ENCODE measurements around the gene KLK13.

Gene KLK13

DNA sequence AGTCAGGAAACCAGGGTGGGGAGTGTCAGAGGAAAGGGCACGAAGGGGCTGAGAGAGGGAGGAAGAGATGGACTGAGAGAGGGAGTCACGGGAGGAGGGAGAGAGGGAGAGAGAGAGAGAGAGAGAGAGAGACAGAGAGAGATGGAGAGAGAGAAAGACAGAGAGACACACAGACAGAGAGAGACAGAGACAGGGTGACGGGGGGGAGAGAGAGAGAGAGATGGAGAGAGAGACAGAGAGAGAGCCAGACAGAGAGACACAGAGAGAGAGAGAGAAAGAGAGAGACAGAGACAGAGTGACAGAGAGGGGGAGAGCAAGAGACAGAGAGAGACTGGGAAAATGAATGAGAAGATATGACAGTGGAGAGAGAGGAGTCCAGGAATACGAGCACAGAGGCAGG is 18.3 kb upstream of the KLK13 start:
- Histone ChIP-seq H3K4me1 (no peaks in the 10 kb centered on the region), H3K4me3 (ENCODE audit: low read depth, low read length) (no peak overlapping the region), H3K4me2 (ENCODE audit: low read length) (no peak overlapping the region), H3K27me3 (ENCODE audit: control insufficient read depth, insufficient read depth, low read length) (no peaks in the 10 kb centered on the region), H3K9me3 (ENCODE audit: control insufficient read depth, low read length) (no peaks in the 10 kb centered on the region), H3K79me2 (no peaks in the 10 kb centered on the region), H3K36me3 (ENCODE audit: control insufficient read depth, insufficient read depth, low read length) (no peaks in the 10 kb centered on the region), H3K9ac (no peak overlapping the region), H3K27ac (no peak overlapping the region), H2AFZ (no peak overlapping the region)
- TF ChIP-seq, protein P1, sequence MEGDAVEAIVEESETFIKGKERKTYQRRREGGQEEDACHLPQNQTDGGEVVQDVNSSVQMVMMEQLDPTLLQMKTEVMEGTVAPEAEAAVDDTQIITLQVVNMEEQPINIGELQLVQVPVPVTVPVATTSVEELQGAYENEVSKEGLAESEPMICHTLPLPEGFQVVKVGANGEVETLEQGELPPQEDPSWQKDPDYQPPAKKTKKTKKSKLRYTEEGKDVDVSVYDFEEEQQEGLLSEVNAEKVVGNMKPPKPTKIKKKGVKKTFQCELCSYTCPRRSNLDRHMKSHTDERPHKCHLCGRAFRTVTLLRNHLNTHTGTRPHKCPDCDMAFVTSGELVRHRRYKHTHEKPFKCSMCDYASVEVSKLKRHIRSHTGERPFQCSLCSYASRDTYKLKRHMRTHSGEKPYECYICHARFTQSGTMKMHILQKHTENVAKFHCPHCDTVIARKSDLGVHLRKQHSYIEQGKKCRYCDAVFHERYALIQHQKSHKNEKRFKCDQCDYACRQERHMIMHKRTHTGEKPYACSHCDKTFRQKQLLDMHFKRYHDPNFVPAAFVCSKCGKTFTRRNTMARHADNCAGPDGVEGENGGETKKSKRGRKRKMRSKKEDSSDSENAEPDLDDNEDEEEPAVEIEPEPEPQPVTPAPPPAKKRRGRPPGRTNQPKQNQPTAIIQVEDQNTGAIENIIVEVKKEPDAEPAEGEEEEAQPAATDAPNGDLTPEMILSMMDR (IDR thresholded peaks at IDR 0.05), result no peak

DNA sequence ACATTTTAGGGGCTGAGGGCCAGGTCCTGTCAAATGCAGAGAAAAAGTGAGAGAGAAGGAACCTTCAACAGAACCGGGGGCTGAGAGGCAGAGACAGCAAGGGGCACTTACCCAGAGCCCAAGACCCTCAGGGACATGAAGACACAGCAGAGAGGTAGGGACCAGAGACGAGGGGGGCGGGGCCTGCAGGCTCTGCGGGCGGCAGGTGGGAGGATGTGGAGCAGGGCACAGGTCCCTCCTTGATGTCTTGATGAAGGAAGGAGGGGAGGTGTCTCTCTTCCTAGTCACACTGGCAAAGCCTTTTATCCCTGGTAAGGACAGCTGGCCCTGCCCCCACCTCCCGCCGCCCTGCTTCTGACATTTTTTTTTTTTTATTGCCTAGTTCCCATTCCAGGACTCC is 17.7 kb upstream of the KLK13 start, which contains the start of gene KLK14:
KLK14 (minus strand) TSS at position 277 of the 400 bp plus-strand sequence; CDS start at position 4, 273 bp downstream.
- Histone ChIP-seq H3K79me2 (no peaks in the 10 kb centered on the region), H2AFZ (no peak within 1 kb of the TSS), H3K36me3 (ENCODE audit: control insufficient read depth, insufficient read depth, low read length) (no peaks in the 10 kb centered on the region), H3K27ac (no peak within 1 kb of the TSS), H3K27me3 (ENCODE audit: control insufficient read depth, insufficient read depth, low read length) (no peaks in the 10 kb centered on the region), H3K9ac (no peak within 1 kb of the TSS), H3K4me3 (ENCODE audit: low read depth, low read length) (no peak within 1 kb of the TSS), H3K4me1 (no peaks in the 10 kb centered on the region), H3K9me3 (ENCODE audit: control insufficient read depth, low read length) (no peaks in the 10 kb centered on the region), H3K4me2 (ENCODE audit: low read length) (no peak within 1 kb of the TSS)
- TF ChIP-seq, protein P1 (IDR thresholded peaks at IDR 0.05), result no peak

DNA sequence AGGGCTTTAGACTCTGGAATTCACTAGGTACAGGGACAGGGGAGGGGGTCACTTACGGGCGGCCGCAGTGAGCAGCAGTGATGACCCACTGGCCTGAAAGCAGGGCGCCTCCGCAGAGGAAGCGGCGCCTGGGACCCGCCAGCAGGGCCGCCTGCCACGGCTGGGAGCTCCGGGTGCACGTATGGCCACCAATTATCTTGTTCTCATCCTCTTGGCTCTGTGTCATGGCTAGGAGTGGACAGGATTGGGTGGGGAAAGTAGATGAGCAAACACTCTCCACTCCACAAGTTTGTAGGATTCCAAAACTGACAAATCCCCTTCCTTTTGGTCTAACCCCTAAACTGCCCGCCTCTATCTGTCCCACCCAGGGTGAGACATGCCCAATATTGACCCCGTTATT is 16.6 kb upstream of the KLK13 start:
- H2AFZ ChIP-seq, result no peak overlapping the region

DNA sequence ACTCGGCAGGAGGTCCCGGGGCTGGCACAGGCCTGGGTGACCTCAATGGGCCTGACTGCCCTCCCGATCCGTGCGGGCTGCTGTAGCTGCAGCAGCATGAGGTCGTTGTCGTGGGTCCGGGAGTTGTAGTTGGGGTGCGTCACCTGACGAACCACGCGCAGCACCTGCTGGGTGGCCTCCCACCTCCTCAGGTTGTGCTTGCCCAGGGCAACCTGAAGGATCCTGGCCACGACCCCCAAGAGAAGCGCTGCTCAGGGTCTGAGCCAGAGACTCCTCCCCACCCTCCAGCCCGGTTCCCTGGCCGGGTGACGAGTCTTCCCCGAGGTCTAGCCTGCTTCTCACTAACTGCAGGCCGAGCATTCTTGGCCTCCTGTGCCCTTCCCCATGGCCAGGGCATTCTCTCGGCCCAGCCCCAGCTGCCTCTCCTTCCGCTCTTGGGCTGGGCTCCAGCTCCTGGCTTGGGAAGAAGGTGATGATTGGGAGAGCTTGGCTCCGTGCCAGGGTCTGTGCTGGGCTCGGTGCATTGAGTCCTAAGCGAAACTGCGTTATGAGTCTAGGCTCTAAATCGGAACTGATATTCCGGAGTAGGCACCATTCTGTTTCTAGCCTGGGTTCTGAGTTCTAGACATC is 14.7 kb upstream of the KLK13 start:
- TF ChIP-seq, protein P1 (IDR thresholded peaks at IDR 0.05), result no peak
- no peak overlapping the region for H3K9ac ChIP-seq
- no peak overlapping the region for H3K4me2 ChIP-seq (ENCODE audit: low read length)
- H3K4me3 ChIP-seq (ENCODE audit: low read depth, low read length), result no peak overlapping the region
- H3K27me3 ChIP-seq (ENCODE audit: control insufficient read depth, insufficient read depth, low read length), result no peaks in the 10 kb centered on the region
- H3K4me1 ChIP-seq, result no peaks in the 10 kb centered on the region
- H2AFZ ChIP-seq, result no peak overlapping the region
- H3K79me2 ChIP-seq, result no peaks in the 10 kb centered on the region
- no peaks in the 10 kb centered on the region for H3K36me3 ChIP-seq (ENCODE audit: control insufficient read depth, insufficient read depth, low read length)
- no peak overlapping the region for H3K27ac ChIP-seq
- no peaks in the 10 kb centered on the region for H3K9me3 ChIP-seq (ENCODE audit: control insufficient read depth, low read length)

More for the DNA sequence above, 16.6 kb upstream of the KLK13 start:
- Histone ChIP-seq H3K27ac (no peak overlapping the region), H3K4me3 (ENCODE audit: low read depth, low read length) (no peak overlapping the region), H3K36me3 (ENCODE audit: control insufficient read depth, insufficient read depth, low read length) (no peaks in the 10 kb centered on the region), H3K4me2 (ENCODE audit: low read length) (no peak overlapping the region), H3K79me2 (no peaks in the 10 kb centered on the region), H3K4me1 (no peaks in the 10 kb centered on the region), H3K9ac (no peak overlapping the region), H3K27me3 (ENCODE audit: control insufficient read depth, insufficient read depth, low read length) (no peaks in the 10 kb centered on the region), H3K9me3 (ENCODE audit: control insufficient read depth, low read length) (no peaks in the 10 kb centered on the region)
- TF ChIP-seq, protein P1 (IDR thresholded peaks at IDR 0.05), result no peak

DNA sequence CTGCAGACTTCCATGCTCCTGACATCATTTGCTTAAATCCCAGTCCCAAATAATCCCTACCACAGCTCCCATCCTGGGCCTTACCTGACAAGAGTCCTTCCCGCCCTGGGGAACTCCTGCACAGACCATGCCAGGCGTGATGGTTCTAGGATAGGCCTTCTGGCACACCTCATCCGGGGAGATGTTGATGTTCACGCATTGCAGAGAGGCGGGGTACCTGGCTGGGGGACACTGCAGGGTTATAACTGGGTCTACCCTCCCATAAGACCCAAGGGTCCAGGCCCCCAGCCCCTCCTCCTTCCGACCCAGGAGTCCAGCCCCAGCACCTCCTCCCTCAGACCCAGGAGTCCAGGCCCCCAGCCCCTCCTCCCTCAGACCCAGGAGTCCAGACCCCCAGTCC is 13.8 kb upstream of the KLK13 start:
- no peak overlapping the region for H2AFZ ChIP-seq
- TF ChIP-seq, protein P1 (IDR thresholded peaks at IDR 0.05), result no peak

More for the DNA sequence above, 13.8 kb upstream of the KLK13 start:
- no peak overlapping the region for H3K9ac ChIP-seq
- no peak overlapping the region for H3K4me3 ChIP-seq (ENCODE audit: low read depth, low read length)
- no peaks in the 10 kb centered on the region for H3K27me3 ChIP-seq (ENCODE audit: control insufficient read depth, insufficient read depth, low read length)
- H3K27ac ChIP-seq, result no peak overlapping the region
- no peak overlapping the region for H3K4me2 ChIP-seq (ENCODE audit: low read length)
- no peaks in the 10 kb centered on the region for H3K9me3 ChIP-seq (ENCODE audit: control insufficient read depth, low read length)
- H3K36me3 ChIP-seq (ENCODE audit: control insufficient read depth, insufficient read depth, low read length), result no peaks in the 10 kb centered on the region
- H3K4me1 ChIP-seq, result no peaks in the 10 kb centered on the region
- H3K79me2 ChIP-seq, result no peaks in the 10 kb centered on the region

Data from parathyroid adenoma (tissue), 2 donors.